ENCODE data around the gene FYN.
"Not testable (repeated sequence)": the region's sequence is repeated elsewhere in the genome, so short reads cannot be mapped to it uniquely, and the experiment has no call there.

Gene FYN

DNA sequence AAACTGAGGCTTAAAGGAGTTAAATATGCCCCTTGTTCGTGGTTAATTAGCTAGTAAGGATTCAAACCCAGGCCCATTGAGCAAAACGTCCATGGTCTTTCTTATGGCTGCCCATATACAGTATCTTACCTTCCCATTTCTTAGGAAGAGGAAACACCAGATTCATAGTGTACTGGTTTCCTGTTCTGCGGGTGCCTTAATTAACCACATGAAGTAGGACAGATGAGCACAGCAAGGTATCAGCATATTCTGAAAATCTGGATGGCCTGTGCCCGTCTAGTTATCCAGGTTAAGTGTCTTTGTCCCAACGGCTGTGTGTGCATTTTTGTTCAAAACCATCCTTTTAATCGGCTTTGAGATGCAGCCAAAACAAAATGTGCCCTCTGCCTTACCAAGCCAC is 174.1 kb downstream of the FYN start:
- DNase-seq = no peak

DNA sequence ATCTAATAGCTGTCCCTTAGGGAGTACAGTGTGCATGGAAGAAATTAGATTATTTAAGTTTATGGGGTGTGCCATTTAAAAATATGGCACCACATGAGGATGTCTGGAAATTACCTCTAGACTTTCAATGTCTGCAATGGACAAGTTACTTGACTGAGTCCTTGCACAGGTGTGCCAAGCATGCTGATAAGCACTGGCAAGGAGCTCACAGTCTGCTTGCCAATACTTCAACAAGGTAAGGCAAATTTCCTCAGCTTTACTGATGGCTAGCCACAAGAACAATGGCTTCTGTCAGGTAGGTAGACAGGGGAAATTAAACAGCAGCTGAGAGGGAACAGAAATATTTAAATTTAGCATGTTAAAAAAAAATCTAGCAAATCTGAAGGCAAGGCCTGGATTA is 176.4 kb downstream of the FYN start:
- DNase-seq = no peak

DNA sequence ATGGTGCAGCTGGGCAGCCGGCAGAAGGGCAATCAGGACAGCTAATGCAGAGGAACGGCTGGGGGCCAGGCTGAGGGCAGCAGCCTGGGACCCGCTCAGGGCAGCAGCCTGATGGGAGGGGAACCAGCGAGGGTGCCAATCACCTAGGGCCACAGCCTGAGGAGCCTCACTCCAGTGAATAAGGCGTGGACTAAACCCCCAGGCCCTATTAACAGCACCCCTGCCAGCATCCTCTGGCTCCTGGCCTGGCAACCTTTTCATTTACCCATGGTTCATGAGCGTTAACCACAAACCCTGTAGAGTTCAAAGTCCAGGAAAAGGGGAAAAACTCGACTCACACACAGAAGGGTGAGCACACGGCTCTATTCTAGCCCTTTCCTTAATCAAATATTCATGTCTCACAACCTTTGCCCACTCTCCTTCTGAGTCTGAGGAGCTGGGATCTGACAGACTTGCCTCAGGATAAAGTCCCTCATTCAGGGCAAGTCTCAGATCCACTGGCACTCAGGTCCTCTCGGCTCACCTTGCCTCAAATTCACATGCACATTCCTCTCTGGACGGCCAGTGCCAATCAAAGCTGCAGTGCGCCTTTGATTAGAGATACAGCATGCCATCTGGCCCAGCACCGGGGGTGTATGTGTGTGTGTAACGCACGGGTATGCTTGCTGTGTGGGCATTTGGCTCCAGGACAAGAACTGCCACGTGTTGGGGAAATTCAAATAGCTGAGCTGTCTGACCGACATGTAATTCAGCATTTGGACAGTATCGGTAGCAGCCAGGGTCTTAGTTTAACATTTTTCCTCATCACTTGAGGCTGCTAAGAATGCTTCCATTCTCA is 180.7 kb downstream of the FYN start:
- DNase-seq = no peak

DNA sequence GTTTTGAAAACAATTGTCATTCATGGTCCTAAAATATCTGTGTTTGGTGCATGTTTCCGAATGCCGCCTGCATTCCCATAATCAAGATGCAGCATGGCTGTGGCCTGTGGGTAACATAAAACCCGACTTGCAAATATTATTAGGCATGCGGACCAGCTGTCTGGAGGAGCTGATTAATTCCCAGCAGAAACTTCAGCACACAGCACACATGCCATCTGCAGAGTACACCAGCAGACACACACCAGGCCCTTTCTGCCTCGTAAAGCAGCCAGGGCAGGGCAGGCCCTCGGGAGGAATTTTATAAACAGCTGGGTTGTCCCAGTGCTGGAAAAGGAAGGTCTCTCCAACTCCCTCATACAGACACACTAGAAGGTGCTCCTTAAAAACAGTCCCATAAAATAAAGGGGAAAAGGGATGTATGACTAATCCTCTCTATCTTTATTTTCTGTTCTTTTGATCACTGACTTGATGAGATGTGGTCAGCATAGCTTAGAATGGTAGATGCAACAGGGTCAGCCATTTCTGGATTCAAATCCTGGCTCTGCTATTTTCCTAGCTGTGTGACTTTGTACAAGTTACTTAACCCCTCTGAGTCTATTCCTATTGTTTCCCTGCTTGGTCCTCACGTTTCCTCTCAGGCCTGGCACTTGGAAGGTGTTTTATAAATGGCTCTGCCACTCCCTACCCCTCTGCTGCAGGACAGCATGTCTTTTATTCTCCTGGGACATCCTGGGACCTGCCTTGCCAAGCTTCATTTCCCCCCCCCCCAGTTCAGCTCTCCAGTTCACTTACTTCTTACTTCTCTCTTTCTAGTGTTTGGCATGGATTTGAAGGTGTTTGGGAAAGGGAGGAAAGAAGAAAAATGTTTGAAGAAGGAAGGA is 181.7 kb downstream of the FYN start:
- no peak for DNase-seq

DNA sequence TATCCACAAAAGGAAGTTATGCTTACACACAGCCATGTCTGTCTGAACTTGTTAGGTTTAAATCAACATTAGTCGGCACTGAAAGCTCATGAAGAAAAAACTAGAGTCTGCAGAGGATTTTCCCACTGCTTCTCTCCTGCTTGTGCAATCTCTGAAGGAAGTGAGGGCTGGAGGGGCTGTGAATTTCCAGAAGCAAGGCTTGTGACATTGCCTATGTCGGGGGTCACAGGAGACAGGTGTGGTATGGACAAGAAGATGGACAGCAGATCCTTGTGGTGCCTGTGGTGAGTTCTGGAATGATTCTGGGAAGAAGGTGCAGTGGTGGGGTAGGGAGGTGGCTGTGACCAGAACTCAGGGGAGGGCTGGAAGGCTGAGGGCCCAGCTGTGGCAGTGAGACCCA is 183.3 kb downstream of the FYN start:
- DNase-seq = no peak

DNA sequence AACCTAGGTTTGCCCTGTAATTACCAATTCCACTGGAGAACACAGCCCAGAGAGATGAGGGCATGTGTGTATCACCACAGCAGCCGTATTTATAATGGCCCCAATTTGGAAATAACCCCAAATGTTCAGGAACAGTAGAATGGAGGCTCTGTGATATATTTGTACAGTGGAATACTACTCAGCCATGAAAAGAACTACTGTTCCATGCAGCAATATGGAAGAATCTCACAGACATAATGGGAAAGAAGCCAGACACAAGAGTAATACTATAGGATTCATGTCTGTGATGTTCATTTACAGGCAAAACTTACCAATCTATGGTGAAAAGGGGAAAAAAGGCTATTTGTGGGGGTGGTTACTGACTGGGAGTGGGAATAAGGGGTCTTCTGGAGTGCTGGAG is 183.8 kb downstream of the FYN start:
- no peak for DNase-seq

DNA sequence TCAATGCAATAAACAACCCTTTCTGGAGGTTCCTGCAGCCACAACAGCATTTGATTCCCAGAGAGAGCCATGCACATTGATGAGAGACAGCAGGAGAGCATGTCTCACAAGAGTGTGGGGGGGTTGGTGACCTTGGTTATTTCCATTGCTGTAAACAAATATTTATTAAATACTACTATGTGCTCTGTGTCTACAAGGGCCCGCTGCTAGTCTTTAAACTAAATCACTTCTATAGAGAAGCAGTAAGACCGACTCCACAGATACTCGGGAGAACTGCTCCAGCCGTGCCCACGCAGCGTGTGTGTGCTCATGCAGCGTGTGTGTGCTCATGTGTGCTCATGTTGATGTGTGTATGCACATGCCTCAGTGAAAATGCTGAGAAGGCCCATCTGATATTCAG is 184.9 kb downstream of the FYN start:
- DNase-seq = no peak

DNA sequence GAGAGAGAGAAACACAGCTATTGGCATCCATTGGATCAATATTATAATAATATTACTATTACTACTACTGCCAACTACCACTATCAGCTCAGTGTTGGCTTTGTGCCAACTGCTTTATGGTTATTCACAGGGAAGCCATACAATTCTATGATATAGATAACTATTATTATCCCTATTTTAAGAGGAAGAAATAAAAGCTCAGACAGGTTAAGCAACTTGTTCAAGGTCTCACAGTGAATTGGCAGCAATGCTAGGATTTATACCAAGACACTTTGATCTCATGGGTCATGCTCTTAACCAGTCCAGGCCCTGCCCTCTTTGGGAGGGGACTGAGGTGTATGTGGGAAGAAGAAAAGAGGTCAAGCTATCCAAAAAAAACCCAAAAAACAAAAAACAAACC is 185.6 kb downstream of the FYN start:
- DNase-seq = no peak

DNA sequence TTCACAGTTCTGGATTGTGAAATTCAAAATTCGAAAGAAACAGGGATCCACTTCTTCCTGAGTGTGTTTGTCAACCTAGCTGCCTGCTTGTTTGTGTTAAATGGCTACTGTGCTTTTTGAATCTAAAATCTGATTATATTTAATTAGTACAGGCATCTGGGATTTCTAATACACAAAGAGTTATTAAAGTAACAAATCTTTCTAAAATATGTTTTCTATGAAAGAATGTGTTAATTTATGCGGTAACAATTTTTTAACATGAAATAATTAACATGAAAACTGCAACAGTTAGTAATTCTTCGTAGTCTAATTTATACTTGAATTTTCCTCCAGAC is 186.4 kb downstream of the FYN start:
- no peak for DNase-seq

DNA sequence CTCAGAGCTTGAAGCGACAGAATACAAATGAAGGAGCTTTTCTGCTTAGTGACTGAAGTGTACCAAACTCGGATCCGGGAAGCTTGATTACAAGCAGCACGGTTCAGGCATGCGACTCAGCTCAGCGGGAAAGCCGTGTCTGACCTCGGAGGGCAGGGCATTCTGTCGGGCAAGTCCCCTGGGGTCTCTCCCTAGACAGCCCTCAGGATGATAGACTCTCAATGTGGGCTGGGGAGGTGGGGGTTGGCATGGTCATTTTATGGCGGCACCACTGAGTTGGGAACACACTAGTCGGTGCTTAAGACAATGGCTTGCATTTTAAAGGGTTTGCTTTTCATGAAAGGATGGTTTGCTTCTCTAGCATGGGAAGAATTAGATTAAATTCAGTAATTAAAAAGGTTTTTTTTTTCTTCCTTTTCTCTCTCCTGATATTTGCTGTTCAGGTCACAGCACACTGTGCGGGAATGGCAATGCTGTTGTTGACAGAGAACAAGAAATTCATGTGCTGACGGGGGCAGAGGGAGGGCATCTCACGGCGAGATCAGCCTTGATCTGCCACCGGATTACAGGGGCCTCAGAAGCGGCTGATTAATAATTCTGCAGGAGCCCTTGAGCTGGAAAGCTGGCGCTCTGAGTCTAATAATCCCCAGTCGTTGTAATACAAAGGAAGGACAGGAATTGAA is 186.9 kb downstream of the FYN start:
- DNase-seq = no peak

DNA sequence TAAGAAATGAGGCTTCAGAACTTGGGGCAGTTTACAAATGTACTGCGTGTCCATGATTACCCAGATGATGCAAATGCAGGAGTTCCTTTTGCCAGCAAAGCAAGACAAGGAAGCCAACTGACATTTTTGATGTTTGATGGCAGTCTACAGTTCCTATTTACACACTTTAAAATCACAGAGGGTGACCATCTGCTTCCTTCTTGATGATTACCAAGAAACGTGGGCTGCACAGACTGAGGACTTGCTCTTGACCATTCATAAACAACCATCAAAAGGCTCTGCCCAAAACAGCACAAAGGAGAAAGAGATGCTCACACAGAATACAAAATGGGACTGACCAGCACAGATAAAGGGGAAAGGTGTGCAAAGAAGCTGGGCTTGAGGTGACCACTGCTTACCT is 187.7 kb downstream of the FYN start:
- DNase-seq = no peak

DNA sequence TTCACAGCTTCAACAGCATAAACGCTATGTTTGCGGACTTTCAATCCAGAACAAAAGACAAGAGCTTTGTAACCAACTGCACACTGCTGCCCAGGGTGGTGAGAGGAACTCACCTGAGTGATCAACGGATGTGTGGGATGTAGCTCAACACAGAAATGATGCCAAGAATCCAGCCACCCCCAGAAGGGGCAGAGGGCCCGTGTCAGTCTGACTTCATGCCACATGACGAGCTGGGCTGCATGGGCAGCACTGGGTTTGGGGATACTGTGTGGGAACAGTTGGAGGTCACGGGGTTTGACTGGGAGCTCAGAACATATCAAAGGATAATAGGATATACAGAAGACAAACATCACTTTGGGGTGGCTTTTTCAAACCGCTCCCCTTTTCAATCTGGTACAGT is 188.2 kb downstream of the FYN start:
- no peak for DNase-seq

DNA sequence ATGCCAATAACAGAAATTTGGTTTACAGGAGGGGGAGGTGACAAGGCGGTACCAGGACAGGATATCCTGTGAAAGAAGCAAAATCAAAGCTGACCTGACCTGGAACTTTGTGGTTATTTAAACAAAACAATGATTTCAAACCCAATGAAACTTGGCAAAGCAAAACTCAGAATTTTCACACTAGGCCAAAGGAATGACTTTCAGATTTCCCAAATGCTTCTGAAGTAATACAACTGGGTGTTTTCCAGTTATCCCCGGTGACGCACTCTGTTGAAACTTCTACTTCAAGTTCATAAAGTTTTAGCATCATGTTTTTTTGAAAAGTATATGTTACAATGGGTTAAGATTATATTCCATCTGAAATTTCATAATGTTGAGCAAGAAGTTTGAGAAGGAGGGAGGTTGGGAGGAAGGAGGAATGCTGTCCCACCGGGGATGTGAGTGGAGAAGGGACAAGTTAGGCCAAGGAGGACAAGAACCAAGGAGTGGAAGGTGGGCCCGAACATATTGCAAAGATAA is 189.4 kb downstream of the FYN start:
- peak; percentile 21 for DNase-seq

DNA sequence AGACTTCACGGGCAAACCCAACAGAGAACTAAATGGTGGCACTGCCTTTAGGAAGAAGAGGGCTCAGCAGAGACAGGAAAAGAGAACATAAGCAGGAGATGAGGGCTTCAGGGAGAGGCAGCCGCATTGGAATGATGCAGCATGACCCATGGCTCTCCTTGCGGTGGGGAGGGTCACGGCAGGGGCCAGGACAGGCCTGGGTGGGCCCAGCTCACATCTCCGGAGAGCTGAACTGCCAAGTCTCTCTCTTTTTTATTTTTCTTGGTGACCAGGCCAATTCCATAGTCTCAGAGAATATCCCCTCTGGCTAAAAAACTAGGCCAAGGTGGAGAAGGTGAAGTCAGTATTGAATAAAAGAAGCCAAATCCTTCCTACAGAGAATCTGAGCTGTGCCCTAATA is 190.1 kb downstream of the FYN start:
- DNase-seq = no peak

DNA sequence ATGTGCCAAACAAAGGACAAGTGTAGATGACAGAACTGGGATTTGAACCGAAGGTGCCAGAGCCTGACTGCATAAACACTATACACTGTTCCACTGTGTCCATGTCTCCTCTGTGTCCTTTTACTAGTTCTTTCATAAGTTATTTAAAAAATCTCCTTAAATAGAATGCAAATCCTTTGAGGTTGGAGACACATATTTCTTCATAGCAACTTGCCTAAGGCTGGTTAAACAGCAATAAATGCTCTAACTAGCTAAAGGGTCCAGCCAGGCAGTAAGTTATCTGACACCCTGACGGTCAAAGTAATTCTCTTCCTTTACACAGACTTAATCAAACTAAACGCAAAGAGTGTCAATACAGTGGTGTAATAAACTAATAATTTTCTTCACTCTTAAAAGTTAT is 191.4 kb downstream of the FYN start:
- no peak for DNase-seq

DNA sequence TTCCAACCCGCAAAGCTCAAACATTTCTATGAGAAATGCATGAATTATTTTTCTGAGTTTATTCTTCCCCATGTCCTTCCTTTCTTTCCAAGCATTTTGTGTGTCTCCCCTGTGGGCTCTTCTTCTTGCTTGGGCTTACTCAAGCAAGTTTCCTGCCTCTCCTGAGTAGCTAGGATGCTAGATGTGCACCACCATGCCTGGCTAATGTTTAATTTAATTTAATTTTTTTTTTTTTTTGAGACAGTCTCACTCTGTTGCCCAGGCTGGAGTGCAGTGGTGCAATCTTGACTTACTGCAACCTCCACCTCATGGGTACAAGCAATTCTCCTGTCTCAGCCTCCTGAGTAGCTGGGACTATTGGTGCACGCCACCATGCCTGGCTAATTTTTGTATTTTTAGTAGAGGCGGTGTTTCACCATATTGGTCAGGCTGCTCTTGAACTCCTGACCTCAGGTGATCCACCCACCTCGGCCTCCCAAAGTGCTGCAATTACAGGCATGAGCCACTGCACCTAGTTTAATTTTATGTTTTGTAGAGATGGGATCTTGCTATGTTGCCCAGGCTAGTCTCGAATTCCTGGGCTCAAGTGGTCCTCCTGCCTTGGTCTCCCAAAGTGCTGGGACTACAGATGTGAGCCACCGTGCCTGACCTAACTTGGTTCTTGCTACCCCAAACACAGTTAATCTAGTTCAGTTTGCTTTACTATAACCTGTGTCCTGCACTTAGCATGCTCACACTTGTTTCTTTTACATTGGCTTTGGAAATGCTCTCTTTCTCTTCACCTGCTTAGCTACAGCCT is 192.2 kb downstream of the FYN start:
- DNase-seq = not testable (repeated sequence)

DNA sequence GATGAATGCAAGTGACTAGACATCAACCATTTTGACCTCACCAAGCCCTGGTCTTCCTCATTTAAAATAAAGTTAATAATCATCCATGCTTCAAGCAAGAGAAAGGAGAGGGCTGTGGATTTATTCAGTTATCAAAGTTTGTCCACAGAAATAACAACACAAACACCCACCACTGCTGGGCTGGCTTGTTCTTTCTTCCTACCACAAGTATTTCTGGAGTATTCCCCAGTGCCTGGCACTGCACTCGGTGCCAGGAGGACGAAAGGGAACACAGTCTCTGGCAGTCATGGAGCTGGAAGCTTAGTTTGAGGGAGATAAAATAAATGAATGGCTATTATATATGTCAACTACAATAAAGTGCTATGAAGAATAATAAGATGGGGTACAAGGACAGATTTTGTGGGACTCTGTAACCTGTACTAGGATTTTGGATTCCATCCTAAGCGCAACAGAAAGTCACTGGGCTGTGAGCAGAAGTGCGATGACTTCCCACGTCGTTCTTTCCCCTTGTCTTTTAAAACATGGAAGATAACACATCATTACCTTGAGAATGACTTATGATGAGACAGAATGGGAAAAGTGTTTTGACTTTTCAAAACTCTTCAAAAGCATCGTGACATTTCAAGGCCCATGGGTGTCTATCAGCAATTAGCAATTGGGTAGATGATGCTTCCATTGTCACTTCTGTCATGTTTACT is 193.1 kb downstream of the FYN start:
- no peak for DNase-seq

DNA sequence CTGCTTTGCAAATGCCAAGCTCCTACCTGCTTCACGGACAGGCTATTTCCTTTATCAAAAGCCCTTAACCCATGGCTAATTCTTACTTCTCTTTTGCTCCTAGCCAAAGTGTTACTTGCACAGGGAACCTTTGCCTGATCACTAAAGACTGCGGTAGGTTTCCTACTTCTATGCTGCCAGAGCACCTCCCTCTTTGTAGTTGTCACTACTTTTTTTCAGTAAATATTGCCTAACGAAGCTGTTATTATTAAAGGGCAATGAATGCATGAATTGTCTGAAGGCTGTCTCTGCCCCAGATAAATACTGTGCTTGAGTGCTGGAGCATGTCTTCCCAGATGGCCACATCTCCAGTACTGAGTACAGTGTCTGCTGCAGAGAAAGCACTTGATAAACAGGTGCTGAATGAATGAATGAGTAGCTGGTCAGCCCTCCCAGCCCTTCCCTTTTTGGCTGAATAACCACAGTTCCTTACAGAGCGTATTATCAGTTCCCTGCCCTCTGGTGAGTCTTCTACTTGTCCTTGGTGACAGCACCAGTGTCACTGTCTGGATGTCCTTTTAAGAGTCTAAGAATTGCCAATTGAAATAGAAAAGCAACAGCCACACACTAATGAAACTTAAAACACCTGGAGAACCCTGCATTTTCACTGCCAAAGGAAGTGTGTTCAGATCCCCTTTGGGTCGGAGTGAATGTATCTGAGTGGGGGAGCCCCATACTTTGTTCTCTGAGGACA is 194.0 kb downstream of the FYN start:
- no peak for DNase-seq

DNA sequence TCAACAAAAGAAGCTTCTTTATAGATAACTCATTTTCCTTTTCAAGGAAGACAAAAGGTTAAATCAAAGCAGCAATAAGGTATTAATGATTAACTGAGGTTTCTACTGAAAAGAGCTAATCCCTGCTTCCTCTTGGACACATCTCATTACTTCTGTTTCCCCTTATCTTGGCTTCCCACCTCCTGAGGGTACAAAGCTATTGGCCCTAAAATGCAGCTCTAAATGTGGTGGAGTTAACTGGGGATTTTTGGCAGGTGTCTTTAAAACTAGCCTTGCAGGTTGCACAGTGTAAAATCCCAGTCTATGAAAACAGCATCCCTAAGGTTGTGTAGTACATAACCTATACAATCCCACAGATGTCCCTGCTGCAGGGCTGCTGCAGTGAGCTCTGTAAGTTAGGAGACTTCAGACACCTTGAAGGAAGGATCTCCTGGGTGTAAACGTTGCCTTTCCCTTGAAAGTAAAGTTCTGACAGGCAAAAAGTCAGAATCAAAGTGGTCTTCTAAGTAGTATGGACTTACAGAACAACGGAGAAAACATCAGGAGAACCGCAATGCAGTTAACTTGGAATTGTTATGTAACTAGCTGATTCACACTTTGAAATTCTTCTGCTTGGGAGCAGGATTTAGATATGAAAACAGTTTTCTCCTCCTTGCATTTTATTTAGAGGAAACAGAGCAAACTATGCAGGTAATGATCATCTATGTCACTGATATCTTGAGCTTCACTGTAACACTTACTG is 195.8 kb downstream of the FYN start:
- no peak for DNase-seq

DNA sequence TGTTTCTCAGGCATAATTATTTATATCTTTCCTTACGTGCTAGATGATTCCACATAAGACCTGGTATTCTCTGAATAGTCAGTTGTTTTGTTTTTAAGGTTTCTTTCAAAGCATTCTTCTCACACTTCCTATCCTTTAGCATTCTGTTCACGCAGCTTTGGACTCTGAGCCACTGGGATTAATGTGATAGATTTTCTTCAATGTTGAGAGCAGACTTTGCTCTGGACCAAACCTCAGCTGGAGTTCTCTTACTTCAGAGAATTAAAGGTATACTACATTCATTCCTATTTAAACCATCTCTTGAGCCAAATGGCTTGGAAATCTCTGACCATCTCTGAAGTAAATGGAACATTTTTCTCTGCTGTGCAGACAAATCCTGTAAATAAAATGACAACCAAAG is 196.9 kb downstream of the FYN start:
- DNase-seq = no peak

DNA sequence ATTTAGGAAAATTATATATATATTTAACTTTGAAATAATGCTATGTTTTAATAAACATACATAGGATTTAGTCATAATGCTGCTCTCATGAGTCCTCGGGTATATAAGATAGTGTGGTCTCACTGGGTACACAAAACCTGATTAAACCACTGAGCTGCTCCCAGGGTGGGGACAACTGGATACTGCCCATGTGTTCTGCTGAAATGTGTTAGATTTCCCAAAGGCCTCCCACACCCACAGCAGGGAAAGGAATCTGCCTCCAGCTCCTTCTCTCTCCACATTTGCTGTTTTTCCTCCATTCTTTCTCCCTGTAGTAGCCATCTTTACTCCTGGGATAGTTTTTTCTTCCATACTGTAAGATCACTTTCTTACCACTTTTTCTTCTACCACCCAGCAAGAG is 198.4 kb downstream of the FYN start:
- DNase-seq = no peak

Measured in CD4-positive, alpha-beta T cell treated with Interleukin-12 subunit alpha and Interleukin-12 subunit beta, for 1 hour (primary cell).